Stimulated activated naive CD8-positive, alpha-beta T cell treated with anti-CD3 and anti-CD28 coated beads, Interleukin-15, amount 100 ng/mL, for 72 hours (primary cell): ENCODE data around the gene GHR.
A peak's percentile ranks its signal among the peaks of the same experiment; 100 is the strongest.

Experiments
- ATAC-seq: fragments of 150-1000 bp; cut with Tn5 transposase; 2 replicates; pipeline ENCODE4 v1.10.0; 2021; ENCODE audit warnings: mild to moderate bottlenecking, moderate library complexity
- DNase-seq, 2 donors: peaks; one replicate each; pipeline ENCODE4 v3.0.0; 2021 to 2022
- H3K27ac Mint-ChIP-seq, 2 donors: one replicate each; pipeline ENCODE4 v1.8.0; 2022; ENCODE audit warnings: mild to moderate bottlenecking in 2 of 2, mixed read lengths in 2 of 2, moderate library complexity in 2 of 2
- H3K27me3 Mint-ChIP-seq: one replicate; pipeline ENCODE4 v1.8.0; 2022; ENCODE audit warnings: mixed read lengths
- H3K4me1 Mint-ChIP-seq: one replicate; pipeline ENCODE4 v1.8.0; 2022; ENCODE audit warnings: mild to moderate bottlenecking, mixed read lengths
- H3K4me3 Mint-ChIP-seq, 2 donors: one replicate each; pipeline ENCODE4 v1.8.0; 2022; ENCODE audit warnings: mild to moderate bottlenecking in 2 of 2, mixed read lengths in 2 of 2, moderate library complexity in 1 of 2
- H3K9me3 Mint-ChIP-seq, 2 donors: one replicate each; pipeline ENCODE4 v1.8.0; 2022; ENCODE audit warnings: mixed read lengths in 2 of 2

GHR gene

DNA sequence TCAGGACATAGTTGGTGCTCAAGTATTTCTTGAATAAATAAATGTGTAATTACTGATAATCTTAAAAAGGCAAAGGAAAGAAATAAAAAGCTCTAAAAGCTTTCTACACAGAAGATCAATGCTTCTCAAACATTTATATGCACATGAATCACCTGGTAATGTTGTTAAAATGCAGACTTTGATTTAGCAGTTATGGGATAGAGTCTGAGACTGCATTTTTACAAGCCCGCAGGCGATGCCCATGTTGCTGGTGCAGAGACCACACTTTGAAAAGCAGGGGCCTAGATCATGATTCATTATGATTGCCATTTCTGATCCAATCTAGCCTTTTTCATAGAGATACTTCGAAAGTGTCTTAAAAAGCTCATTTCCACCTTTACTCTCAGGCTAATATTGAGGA lies 329.9 kb downstream of the GHR start:
- Mint-ChIP-seq H3K4me1 (peaks cover 15% of the 10 kb centered on the region), H3K9me3 (no peaks in the 10 kb centered on the region), H3K27me3 (peaks cover 6% of the 10 kb centered on the region), H3K27ac (no peak overlapping the region), H3K4me3 (no peak overlapping the region)
- no peak for DNase-seq
- ATAC-seq: no peak

- peaks cover 9% of the 10 kb centered on the region for H3K4me1 Mint-ChIP-seq
- peak within 1 kb of the TSS; percentile 82 to 94 for H3K27ac Mint-ChIP-seq
- H3K27me3 Mint-ChIP-seq: peaks cover 6% of the 10 kb centered on the region
- no peaks in the 10 kb centered on the region for H3K9me3 Mint-ChIP-seq
- DNase-seq: peak; percentile 64 to 74
- ATAC-seq: peak; percentile 100
- peak within 1 kb of the TSS; percentile 84 to 86 for H3K4me3 Mint-ChIP-seq
Observed at GRCh38 chr5:42756606-42757601, 333.7 kb downstream of the GHR start, which contains the start of gene CCDC152. Gene CCDC152, plus strand, starts transcription at chr5:42756818. Its CDS starts 2,304 bp downstream, at chr5:42759122.

- Mint-ChIP-seq H3K4me3 (no peak overlapping the region), H3K4me1 (peaks cover 9% of the 10 kb centered on the region), H3K27ac (no peak overlapping the region), H3K27me3 (peaks cover 6% of the 10 kb centered on the region), H3K9me3 (no peaks in the 10 kb centered on the region)
- no peak for ATAC-seq
- DNase-seq: no peak
Observed at GRCh38 chr5:42759456-42759855, 336.2 kb downstream of the GHR start.

DNA sequence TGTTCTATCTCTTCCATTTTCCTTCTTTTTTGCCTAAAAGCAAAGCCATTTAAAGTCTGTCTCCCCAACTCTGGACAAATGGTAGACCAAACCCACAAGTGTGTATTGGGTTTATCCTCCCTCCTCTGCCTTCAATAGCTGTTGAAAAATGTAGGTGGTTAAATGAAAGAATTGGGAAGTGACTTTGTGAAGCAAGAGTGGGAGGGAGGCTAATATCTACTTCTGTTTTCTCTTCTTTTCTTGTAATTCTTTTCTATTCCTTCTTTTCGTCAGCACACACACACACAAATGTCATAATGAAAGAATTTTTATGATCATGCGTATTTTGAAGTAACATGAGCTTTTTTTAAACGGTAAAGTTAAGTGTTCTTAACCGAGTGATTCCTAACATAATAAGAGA lies 337.2 kb downstream of the GHR start:
- no peak for DNase-seq
- H3K27ac Mint-ChIP-seq: no peak overlapping the region
- no peak for ATAC-seq
- peaks cover 6% of the 10 kb centered on the region for H3K27me3 Mint-ChIP-seq
- H3K9me3 Mint-ChIP-seq: no peaks in the 10 kb centered on the region
- peaks cover 9% of the 10 kb centered on the region for H3K4me1 Mint-ChIP-seq
- H3K4me3 Mint-ChIP-seq: no peak overlapping the region

GRCh38 chr5:42761791-42762190 lies 338.6 kb downstream of the GHR start:
- ATAC-seq (no peak), DNase-seq (no peak)
- Mint-ChIP-seq H3K27me3 (peaks cover 13% of the 10 kb centered on the region), H3K4me3 (no peak overlapping the region), H3K27ac (no peak overlapping the region), H3K9me3 (no peaks in the 10 kb centered on the region), H3K4me1 (peaks cover 9% of the 10 kb centered on the region)

GRCh38 chr5:42767491-42768105 lies 344.4 kb downstream of the GHR start:
- ATAC-seq (no peak), DNase-seq (no peak)
- H3K9me3 Mint-ChIP-seq: no peaks in the 10 kb centered on the region
- H3K4me3 Mint-ChIP-seq: no peak overlapping the region
- H3K27ac Mint-ChIP-seq: no peak overlapping the region
- H3K4me1 Mint-ChIP-seq: no peaks in the 10 kb centered on the region
- H3K27me3 Mint-ChIP-seq: peaks cover 7% of the 10 kb centered on the region

DNA sequence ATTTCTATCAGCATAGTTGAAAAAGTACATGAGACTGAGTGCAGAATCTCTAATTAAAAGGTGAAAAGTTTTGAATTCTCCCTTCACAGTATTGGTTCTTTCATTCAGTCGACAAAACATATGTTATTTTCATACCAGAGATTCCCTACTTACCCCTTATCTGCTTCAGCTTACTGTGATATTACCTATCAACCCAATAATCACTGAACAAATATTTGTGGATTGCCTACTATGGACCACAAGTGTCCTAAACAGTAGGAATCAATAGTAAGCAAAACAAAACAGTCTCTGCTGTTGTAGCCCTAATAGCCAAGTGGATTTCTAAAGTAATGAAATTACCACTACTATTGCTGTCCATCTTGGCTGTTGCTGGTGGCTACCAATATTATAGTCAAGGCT lies 344.9 kb downstream of the GHR start:
- Mint-ChIP-seq H3K4me3 (no peak overlapping the region), H3K27me3 (peaks cover 7% of the 10 kb centered on the region), H3K27ac (no peak overlapping the region), H3K9me3 (no peaks in the 10 kb centered on the region), H3K4me1 (no peaks in the 10 kb centered on the region)
- ATAC-seq (no peak), DNase-seq (no peak)

- ATAC-seq (no peak), DNase-seq (no peak)
- Mint-ChIP-seq H3K4me1 (no peaks in the 10 kb centered on the region), H3K9me3 (no peaks in the 10 kb centered on the region), H3K27ac (no peak overlapping the region), H3K27me3 (peaks cover 12% of the 10 kb centered on the region), H3K4me3 (no peak overlapping the region)
Observed at GRCh38 chr5:42770003-42770402, 346.8 kb downstream of the GHR start.
